Measurements from ENCODE around the gene CBFA2T2. TPM values are rescaled to one million over a fixed set of nuclear protein-coding genes. Genes with fewer than 3 reads are reported as not detected.

The CBFA2T2 gene
- total and polyA plus RNA-seq, 2 of the 4 experiments (the other 2 are of a cell fraction) = 3.8 to 6.2 TPM

DNA sequence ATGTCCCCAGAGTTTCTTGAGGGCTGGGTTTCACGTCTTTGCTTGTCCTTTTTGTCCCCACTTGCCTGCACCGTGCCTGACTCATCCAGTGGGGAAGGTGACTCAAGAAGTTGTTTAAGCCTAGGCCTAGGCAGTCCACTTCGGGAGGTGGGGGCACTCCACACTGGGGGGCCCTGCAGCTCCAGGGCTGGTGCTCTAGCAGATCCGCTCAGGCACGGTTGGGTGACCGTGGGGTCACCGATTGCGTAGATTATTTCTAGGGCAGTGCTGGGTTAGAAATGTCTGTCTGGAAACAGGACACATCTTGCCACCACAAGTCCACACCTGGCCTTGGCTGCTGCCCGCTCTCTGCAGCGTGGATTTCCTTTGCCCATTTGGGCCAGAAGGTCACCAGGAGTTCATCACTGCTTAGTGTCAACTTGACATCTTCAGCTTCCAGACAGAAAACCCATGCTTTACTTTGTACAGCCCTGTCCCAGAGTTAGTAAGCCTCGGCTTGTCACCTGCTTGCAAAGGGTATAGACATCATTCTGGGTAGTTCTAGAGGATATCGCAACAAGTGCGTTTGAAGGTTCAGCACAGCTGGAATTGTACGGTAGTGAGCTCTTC, 158.6 kb downstream of the CBFA2T2 start:
- ChIA-PET CTCF (no interaction called here), POLR2A (ENCODE audit: unreplicated experiment) (no interaction called here)
- Histone ChIP-seq H2BK15ac (ENCODE audit: low read depth, low read length) (no peak overlapping the region), H2AK5ac (ENCODE audit: low read depth, low read length) (no peak overlapping the region), H3K27ac (ENCODE audit: insufficient read depth, low read length) (no peak overlapping the region), H2AFZ (replicated peaks; ENCODE audit: low read length, poor library complexity) (no peak overlapping the region), H3K27me3 (ENCODE audit: control insufficient read depth, insufficient read depth, low read length) (no peaks in the 10 kb centered on the region), H3K14ac (replicated peaks; ENCODE audit: low read depth, low read length) (no peak overlapping the region), H2BK5ac (ENCODE audit: low read depth, low read length, poor library complexity, severe bottlenecking) (no peak overlapping the region), H4K91ac (ENCODE audit: insufficient read depth, low read depth, low read length) (no peak overlapping the region; the same call in 1 of the 2 replicates), H4K20me1 (ENCODE audit: insufficient read depth, low read length) (peaks cover 9% of the 10 kb centered on the region; the same call in 1 of the 2 replicates), H3K56ac (ENCODE audit: extremely low read depth, insufficient read depth, low read length) (no peak overlapping the region), H3K4me1 (ENCODE audit: control insufficient read depth, insufficient read depth, low read length) (peaks cover 3% of the 10 kb centered on the region; the same call in 1 of the 2 replicates), H2BK120ac (ENCODE audit: low read depth, low read length) (no peak overlapping the region), H3K18ac (ENCODE audit: low read depth, low read length) (no peak overlapping the region), H3K4me3 (ENCODE audit: insufficient read depth, low read depth, low read length) (no peak overlapping the region), H3K36me3 (ENCODE audit: control insufficient read depth, insufficient read depth, low read length) (peaks cover 23% of the 10 kb centered on the region), H3K4ac (ENCODE audit: low read depth, low read length) (no peak overlapping the region), H3K9me1 (ENCODE audit: insufficient read depth, low read length) (peaks cover 14% of the 10 kb centered on the region; the same call in 1 of the 2 replicates), H3K79me1 (ENCODE audit: low read depth in 1 of 2, low read length in 2 of 2) (no peaks in the 10 kb centered on the region), H3K23ac (ENCODE audit: low read depth, low read length) (no peak overlapping the region; the same call in 1 of the 2 replicates), H4K5ac (ENCODE audit: low read depth, low read length) (no peak overlapping the region), H2AK9ac (replicated peaks; ENCODE audit: low read depth, low read length, poor library complexity) (no peak overlapping the region), H2BK20ac (ENCODE audit: low read depth, low read length) (no peak overlapping the region), H4K8ac (ENCODE audit: low read depth in 2 of 2, low read length in 2 of 2) (no peak overlapping the region), H3K9me3 (ENCODE audit: control insufficient read depth, insufficient read depth, low read length) (no peaks in the 10 kb centered on the region), H3K4me2 (ENCODE audit: low read depth, low read length) (no peak overlapping the region), H3K9ac (ENCODE audit: low read depth, low read length) (no peak overlapping the region)
- BruUV-seq (replicated peaks) = no TSS peak
- ATAC-seq (ENCODE audit: low read depth) (0 out of 2 replicates have a peak, but pooled peaks have one; percentile 9), DNase-seq (no peak)
- WGBS, 2 experiments (ENCODE audit: extremely low coverage in 2 of 2, insufficient read length in 1 of 2) = 89% methylated on average over 7 of the region's 14 CpGs; no CpG with 5 or more reads in 1 of the 2 experiments
- TF ChIP-seq POLR2A (IDR thresholded peaks at IDR 0.05; ENCODE audit: low read depth, low read length) (no peak), MAFK (IDR thresholded peaks at IDR 0.05; ENCODE audit: low read depth, low read length) (no peak), SMC3 (IDR thresholded peaks at IDR 0.05; ENCODE audit: low read depth, low read length) (no peak), FOS (IDR thresholded peaks at IDR 0.05; ENCODE audit: low read depth, low read length) (no peak), NFE2L2 (IDR thresholded peaks at IDR 0.05; ENCODE audit: low read depth, low read length) (no peak), CHD1 (IDR thresholded peaks at IDR 0.05; ENCODE audit: low read depth, low read length) (no peak), BHLHE40 (IDR thresholded peaks at IDR 0.05; ENCODE audit: low read depth, low read length) (no peak), RCOR1 (IDR thresholded peaks at IDR 0.05; ENCODE audit: insufficient replicate concordance, low read length) (no peak), CEBPB (IDR thresholded peaks at IDR 0.05; ENCODE audit: low read depth, low read length) (no peak), RFX5 (IDR thresholded peaks at IDR 0.05; ENCODE audit: low read depth, low read length) (no peak), RAD21 (IDR thresholded peaks at IDR 0.05; ENCODE audit: low read length) (no peak), MXI1 (IDR thresholded peaks at IDR 0.05; ENCODE audit: borderline replicate concordance, low read depth, low read length) (no peak), MAZ (IDR thresholded peaks at IDR 0.05; ENCODE audit: borderline replicate concordance, low read depth, low read length) (no peak)
- TF ChIP-seq, protein P1, sequence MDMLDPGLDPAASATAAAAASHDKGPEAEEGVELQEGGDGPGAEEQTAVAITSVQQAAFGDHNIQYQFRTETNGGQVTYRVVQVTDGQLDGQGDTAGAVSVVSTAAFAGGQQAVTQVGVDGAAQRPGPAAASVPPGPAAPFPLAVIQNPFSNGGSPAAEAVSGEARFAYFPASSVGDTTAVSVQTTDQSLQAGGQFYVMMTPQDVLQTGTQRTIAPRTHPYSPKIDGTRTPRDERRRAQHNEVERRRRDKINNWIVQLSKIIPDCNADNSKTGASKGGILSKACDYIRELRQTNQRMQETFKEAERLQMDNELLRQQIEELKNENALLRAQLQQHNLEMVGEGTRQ (IDR thresholded peaks at IDR 0.05; ENCODE audit: low read depth, low read length) = no peak
- TF ChIP-seq, protein P2, sequence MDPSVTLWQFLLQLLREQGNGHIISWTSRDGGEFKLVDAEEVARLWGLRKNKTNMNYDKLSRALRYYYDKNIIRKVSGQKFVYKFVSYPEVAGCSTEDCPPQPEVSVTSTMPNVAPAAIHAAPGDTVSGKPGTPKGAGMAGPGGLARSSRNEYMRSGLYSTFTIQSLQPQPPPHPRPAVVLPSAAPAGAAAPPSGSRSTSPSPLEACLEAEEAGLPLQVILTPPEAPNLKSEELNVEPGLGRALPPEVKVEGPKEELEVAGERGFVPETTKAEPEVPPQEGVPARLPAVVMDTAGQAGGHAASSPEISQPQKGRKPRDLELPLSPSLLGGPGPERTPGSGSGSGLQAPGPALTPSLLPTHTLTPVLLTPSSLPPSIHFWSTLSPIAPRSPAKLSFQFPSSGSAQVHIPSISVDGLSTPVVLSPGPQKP (IDR thresholded peaks at IDR 0.05; ENCODE audit: borderline replicate concordance, low read depth, low read length) = no peak
- TF ChIP-seq, protein P3, sequence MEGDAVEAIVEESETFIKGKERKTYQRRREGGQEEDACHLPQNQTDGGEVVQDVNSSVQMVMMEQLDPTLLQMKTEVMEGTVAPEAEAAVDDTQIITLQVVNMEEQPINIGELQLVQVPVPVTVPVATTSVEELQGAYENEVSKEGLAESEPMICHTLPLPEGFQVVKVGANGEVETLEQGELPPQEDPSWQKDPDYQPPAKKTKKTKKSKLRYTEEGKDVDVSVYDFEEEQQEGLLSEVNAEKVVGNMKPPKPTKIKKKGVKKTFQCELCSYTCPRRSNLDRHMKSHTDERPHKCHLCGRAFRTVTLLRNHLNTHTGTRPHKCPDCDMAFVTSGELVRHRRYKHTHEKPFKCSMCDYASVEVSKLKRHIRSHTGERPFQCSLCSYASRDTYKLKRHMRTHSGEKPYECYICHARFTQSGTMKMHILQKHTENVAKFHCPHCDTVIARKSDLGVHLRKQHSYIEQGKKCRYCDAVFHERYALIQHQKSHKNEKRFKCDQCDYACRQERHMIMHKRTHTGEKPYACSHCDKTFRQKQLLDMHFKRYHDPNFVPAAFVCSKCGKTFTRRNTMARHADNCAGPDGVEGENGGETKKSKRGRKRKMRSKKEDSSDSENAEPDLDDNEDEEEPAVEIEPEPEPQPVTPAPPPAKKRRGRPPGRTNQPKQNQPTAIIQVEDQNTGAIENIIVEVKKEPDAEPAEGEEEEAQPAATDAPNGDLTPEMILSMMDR (conservative IDR thresholded peaks at IDR 0.05; ENCODE audit: low read depth, low read length) = no peak
- in situ Hi-C loops (cut with MboI; ENCODE audit: low sequenced_read_pairs) = no loop called here
- intact Hi-C loops (cut with micrococcal nuclease) = no loop called here
- dilution Hi-C loops (cut with HindIII; ENCODE audit: low sequenced_read_pairs, unreplicated experiment) = no loop called here

Data from IMR-90 (cell line).